Karpas-422 (cell line): ENCODE data around the gene LCOR. TPM values are rescaled to one million over a fixed set of nuclear protein-coding genes. Genes with fewer than 3 reads are reported as not detected.
A peak's percentile ranks its signal among the peaks of the same experiment; 100 is the strongest.

Experiments
- DNase-seq: peaks from one replicate; pipeline ENCODE4 v3.0.0-alpha.2; 2015
- H2AFZ ChIP-seq: fragments of 200-600 bp; sonication (generic); 2 replicates; pipeline ENCODE4 v1.6.1; 2014; ENCODE audit warnings: antibody characterized with exemption, low read length, mixed read lengths
- H3K27ac ChIP-seq: fragments of 200-600 bp; sonication (generic); 2 replicates; pipeline ENCODE4 v1.5.1; 2014; ENCODE audit warnings: mild to moderate bottlenecking, low read length, moderate library complexity
- H3K27me3 ChIP-seq: fragments of 200-600 bp; sonication (generic); 2 replicates; pipeline ENCODE4 v1.6.1; 2014; ENCODE audit warnings: low read length, mixed read lengths
- H3K36me3 ChIP-seq: fragments of 200-600 bp; sonication (generic); 2 replicates; pipeline ENCODE4 v1.6.1; 2014; ENCODE audit warnings: low read length, mixed read lengths; ENCODE audit not compliant: insufficient read depth
- H3K4me1 ChIP-seq: fragments of 200-600 bp; sonication (generic); 2 replicates; pipeline ENCODE4 v1.6.1; 2014; ENCODE audit warnings: mild to moderate bottlenecking, low read length, mixed read lengths
- H3K4me2 ChIP-seq: fragments of 200-600 bp; sonication (generic); 2 replicates; pipeline ENCODE4 v1.6.1; 2014; ENCODE audit warnings: low read length, low read depth, mild to moderate bottlenecking; ENCODE audit not compliant: poor library complexity, severe bottlenecking
- H3K4me3 ChIP-seq: fragments of 200-600 bp; sonication (generic); 2 replicates; pipeline ENCODE4 v1.5.1; 2014; ENCODE audit warnings: mild to moderate bottlenecking, antibody characterized with exemption, low read length, mixed read lengths
- H3K79me2 ChIP-seq: fragments of 200-600 bp; sonication (generic); 2 replicates; pipeline ENCODE4 v1.6.1; 2014; ENCODE audit warnings: mild to moderate bottlenecking, low read length, mixed read lengths
- H3K9ac ChIP-seq: fragments of 200-600 bp; sonication (generic); 2 replicates; pipeline ENCODE4 v1.6.0; 2014; ENCODE audit warnings: low read length
- H3K9me2 ChIP-seq: fragments of 200-600 bp; sonication (generic), shearing (Covaris generic); replicated peaks from 2 replicates; pipeline ENCODE4 v1.6.0; 2014; ENCODE audit warnings: mild to moderate bottlenecking, low read length, moderate library complexity; ENCODE audit not compliant: insufficient read depth
- H3K9me3 ChIP-seq: fragments of 300-700, 200-600 bp; sonication (generic); 2 replicates; pipeline ENCODE4 v1.6.1; 2014; ENCODE audit warnings: low read length, mixed read lengths
- H4K20me1 ChIP-seq: fragments of 200-600 bp; sonication (generic); 2 replicates; pipeline ENCODE4 v1.6.1; 2014; ENCODE audit warnings: mild to moderate bottlenecking, antibody characterized with exemption, low read length, low read depth; ENCODE audit not compliant: insufficient read depth
- total RNA-seq: library from RNA; depleted of rRNA; stranded (reverse); fragments of >200 nt; shearing (Covaris generic); gene quantifications from 2 replicates; pipeline ENCODE4 v1.2.3, GENCODE V29; 2014; ENCODE audit warnings: low replicate concordance

LCOR gene
- total RNA-seq, 1 experiment from 2014 or later = 24.3 TPM

DNA sequence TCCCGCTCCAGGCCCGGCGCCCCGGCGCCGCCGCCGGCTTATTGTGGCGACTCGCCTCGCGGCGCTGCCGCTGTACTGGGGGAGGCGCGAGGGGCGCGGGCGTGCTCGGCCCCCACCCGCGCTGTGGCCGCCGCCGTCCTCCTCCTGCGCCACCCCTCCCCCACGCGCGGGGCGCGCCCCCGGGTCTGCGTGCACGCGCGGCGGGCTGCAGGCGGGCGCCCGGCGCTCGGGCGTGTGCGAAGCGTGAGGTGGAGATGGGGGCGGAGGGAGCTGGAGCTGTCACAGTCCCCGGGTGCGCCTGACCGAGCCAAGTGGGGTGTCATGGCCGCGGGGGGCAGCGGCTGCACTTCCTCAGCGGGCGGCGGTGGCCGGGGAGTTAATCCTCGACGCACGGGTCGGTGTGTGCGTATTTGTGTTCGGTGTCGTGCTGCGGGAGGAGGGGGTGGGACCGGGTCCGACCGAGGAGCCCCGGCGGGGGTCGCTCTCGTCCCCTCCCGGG, 672 bp downstream of the LCOR start:
- DNase-seq = peak; percentile 87
- peaks cover 49% of the 10 kb centered on the region for H3K79me2 ChIP-seq
- H3K27ac ChIP-seq = peak overlapping the region; percentile 79
- peak overlapping the region; percentile 83 for H3K4me2 ChIP-seq
- H3K9me3 ChIP-seq = no peaks in the 10 kb centered on the region
- H3K9me2 ChIP-seq = no peaks in the 10 kb centered on the region
- H3K4me3 ChIP-seq = peak overlapping the region; percentile 83
- H3K9ac ChIP-seq = peak overlapping the region; percentile 85
- no peak overlapping the region for H2AFZ ChIP-seq
- H3K27me3 ChIP-seq = no peaks in the 10 kb centered on the region
- H4K20me1 ChIP-seq = peaks cover 19% of the 10 kb centered on the region; the same call in 1 of the 2 replicates
- H3K4me1 ChIP-seq = peaks cover 50% of the 10 kb centered on the region
- H3K36me3 ChIP-seq = peaks cover 15% of the 10 kb centered on the region; the same call in 1 of the 2 replicates

DNA sequence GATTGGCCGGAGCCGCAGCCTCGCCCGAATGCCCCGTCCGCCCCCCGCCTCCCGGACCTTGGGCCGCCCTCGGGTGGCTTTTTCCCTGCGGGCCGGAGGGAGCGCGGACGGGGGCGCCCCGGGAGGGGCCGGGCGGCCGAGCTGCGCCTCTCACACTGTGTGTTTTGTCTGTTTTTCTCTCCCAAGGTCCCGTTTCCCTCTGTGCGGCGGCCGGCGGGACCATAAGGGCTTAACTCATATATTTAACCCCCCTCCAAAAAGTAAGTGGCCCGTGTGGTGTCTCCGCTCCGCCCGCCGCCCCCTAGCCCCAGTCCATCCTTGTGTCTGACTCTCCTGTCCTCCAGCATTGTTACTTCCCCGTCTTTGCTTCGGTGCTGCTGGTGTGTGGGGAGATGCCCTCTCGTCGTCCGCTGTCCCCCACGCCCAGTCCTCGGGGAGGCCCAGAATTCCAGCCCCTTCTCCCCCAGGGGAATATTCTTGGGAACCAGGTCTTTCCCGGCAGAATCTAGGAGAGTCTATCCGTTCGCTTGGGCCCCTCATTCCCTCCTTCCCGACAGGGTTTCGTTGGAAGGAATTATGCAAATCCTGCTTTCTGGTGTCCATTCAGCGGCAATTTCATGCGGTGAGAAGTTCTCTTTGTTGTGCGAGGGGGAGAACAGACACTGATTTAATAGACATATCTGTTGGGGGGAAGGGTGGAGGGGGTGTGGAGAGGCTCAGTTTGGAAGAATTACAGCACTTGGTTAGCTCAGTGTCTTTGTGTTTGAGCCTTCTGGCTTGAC, 1.3 kb downstream of the LCOR start:
- Histone ChIP-seq H3K9me3 (no peaks in the 10 kb centered on the region), H3K4me2 (peak overlapping the region; percentile 83), H3K79me2 (peaks cover 56% of the 10 kb centered on the region), H3K27me3 (no peaks in the 10 kb centered on the region), H4K20me1 (peaks cover 19% of the 10 kb centered on the region; the same call in 1 of the 2 replicates), H3K27ac (peak overlapping the region; percentile 79), H3K9me2 (no peaks in the 10 kb centered on the region), H3K4me3 (peak overlapping the region; percentile 83), H2AFZ (no peak overlapping the region), H3K9ac (peak overlapping the region; percentile 85), H3K4me1 (peaks cover 54% of the 10 kb centered on the region), H3K36me3 (peaks cover 15% of the 10 kb centered on the region; the same call in 1 of the 2 replicates)
- peak; percentile 48 for DNase-seq

DNA sequence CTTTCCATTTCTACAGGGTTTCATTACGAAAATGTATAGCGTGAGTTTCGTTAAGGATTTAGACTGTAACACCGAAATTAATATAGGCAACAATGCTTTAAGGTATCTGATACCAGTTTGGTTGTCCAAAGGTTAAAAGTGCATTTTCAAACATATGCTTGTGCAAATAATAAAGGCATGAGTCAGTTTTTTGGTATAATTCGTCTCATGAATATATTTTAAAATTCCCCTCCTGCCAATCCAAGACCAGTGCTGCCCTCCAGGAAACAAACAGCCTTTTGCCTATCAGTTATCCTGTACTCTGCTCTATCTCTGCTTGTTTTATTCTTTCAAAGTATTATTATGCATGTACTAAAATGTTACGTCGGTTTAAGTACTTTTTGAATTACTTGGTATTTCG, 2.0 kb downstream of the LCOR start:
- H3K79me2 ChIP-seq = peaks cover 63% of the 10 kb centered on the region
- H4K20me1 ChIP-seq = peaks cover 25% of the 10 kb centered on the region; the same call in 1 of the 2 replicates
- H3K9me2 ChIP-seq = no peaks in the 10 kb centered on the region
- H3K4me3 ChIP-seq = peak overlapping the region; percentile 83
- no peaks in the 10 kb centered on the region for H3K27me3 ChIP-seq
- H3K9ac ChIP-seq = peak overlapping the region; percentile 85; the same call in 1 of the 2 replicates
- peak overlapping the region; percentile 83 for H3K4me2 ChIP-seq
- no peaks in the 10 kb centered on the region for H3K9me3 ChIP-seq
- H3K36me3 ChIP-seq = peaks cover 15% of the 10 kb centered on the region; the same call in 1 of the 2 replicates
- no peak overlapping the region for H2AFZ ChIP-seq
- peaks cover 57% of the 10 kb centered on the region for H3K4me1 ChIP-seq
- DNase-seq = no peak
- no peak overlapping the region for H3K27ac ChIP-seq

DNA sequence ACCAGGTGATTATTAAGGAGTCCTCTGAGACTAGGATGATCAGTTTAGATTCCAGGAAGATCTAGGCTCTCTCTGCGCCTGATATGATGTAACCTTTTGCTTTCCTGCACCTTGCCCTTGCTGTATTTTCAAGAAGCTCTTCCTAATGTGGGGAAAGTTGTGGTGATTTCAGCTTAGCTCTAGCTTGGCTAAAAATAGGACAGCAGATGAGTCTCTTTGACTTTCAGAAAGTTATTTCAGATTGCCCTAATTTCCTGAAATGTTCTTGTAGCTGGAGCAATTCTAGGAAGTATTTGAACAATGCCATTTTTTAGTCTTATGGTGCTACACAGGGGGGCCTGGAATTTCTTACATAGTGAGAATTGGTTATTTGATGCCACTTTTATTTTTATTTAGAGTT, 3.8 kb downstream of the LCOR start:
- H3K4me2 ChIP-seq = peak overlapping the region; percentile 5
- no peaks in the 10 kb centered on the region for H3K9me3 ChIP-seq
- H3K9ac ChIP-seq = no peak overlapping the region
- peaks cover 15% of the 10 kb centered on the region; the same call in 1 of the 2 replicates for H3K36me3 ChIP-seq
- no peak overlapping the region for H3K4me3 ChIP-seq
- no peaks in the 10 kb centered on the region for H3K27me3 ChIP-seq
- peaks cover 53% of the 10 kb centered on the region for H3K4me1 ChIP-seq
- no peaks in the 10 kb centered on the region for H3K9me2 ChIP-seq
- H2AFZ ChIP-seq = no peak overlapping the region
- H3K79me2 ChIP-seq = peaks cover 80% of the 10 kb centered on the region
- H3K27ac ChIP-seq = peak overlapping the region; percentile 30; the same call in 1 of the 2 replicates
- no peak for DNase-seq
- peaks cover 31% of the 10 kb centered on the region; the same call in 1 of the 2 replicates for H4K20me1 ChIP-seq

DNA sequence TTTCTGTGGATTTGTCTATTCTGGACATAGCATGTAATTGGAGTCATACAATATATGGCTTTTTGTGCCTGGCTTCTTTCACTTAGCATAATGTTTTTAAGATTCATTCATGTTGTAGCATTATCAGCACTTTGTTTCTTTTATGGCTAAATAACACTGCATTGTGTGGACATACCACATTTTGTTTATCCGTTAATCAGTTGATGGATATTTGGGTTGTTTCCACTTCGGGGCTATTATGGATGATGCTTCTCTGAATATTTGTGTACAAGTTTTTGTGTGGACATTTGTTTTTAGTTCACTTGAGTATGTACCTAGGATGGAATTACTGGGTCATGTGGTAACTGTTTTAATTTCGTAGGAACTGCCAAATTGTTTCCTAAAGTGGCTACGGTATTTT, 6.4 kb downstream of the LCOR start:
- Histone ChIP-seq H4K20me1 (peaks cover 35% of the 10 kb centered on the region; the same call in 1 of the 2 replicates), H3K9me2 (no peaks in the 10 kb centered on the region), H2AFZ (no peak overlapping the region), H3K79me2 (peaks cover 98% of the 10 kb centered on the region), H3K4me1 (peaks cover 45% of the 10 kb centered on the region), H3K4me3 (no peak overlapping the region), H3K4me2 (peak overlapping the region; percentile 17), H3K27ac (no peak overlapping the region), H3K9me3 (no peaks in the 10 kb centered on the region), H3K36me3 (peaks cover 15% of the 10 kb centered on the region; the same call in 1 of the 2 replicates), H3K27me3 (no peaks in the 10 kb centered on the region), H3K9ac (no peak overlapping the region)
- no peak for DNase-seq

DNA sequence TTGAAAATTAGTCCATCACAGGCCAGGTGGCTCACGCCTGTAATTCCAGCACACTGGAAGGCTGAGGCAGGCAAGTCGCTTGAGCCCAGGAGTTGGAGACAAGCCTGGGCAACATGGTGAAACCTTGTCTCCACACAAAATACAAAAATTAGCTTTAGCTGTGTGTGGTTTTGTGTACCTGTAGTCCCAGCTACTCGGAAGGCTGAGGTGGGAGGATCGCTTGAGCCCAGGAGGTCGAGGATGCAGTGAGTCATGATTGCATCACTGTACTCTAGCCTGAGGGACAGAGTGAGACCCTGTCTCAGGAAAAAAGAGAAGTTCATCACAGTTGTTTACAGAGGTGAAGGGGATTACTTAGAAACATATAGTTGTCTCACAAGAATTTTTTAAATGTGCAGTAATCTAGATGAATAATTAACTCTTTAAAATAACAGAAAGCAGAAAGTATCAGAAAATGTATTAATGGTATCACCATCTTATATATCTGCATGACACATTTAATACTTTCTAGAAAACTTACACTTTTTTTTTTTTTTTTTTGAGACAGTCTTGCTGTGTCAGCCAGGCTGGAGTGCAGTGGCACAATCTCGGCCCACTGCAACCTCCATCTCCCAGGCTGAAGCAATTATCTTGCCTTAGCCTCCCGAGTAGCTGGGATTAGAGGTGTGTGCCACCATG, 8.9 kb downstream of the LCOR start:
- Histone ChIP-seq H4K20me1 (peaks cover 33% of the 10 kb centered on the region; the same call in 1 of the 2 replicates), H3K4me2 (no peak overlapping the region), H3K27ac (no peak overlapping the region), H3K79me2 (peaks cover 95% of the 10 kb centered on the region), H3K9me3 (no peaks in the 10 kb centered on the region), H3K9ac (no peak overlapping the region), H3K4me1 (peaks cover 21% of the 10 kb centered on the region), H3K9me2 (no peaks in the 10 kb centered on the region), H3K4me3 (no peak overlapping the region), H3K36me3 (peaks cover 6% of the 10 kb centered on the region; the same call in 1 of the 2 replicates), H3K27me3 (no peaks in the 10 kb centered on the region), H2AFZ (no peak overlapping the region)
- no peak for DNase-seq

- no peaks in the 10 kb centered on the region for H3K36me3 ChIP-seq
- no peak overlapping the region for H3K4me3 ChIP-seq
- H3K9ac ChIP-seq = no peak overlapping the region
- DNase-seq = no peak
- H3K27ac ChIP-seq = no peak overlapping the region
- peaks cover 95% of the 10 kb centered on the region for H3K79me2 ChIP-seq
- no peak overlapping the region for H2AFZ ChIP-seq
- H3K9me2 ChIP-seq = no peaks in the 10 kb centered on the region
- H3K4me2 ChIP-seq = no peak overlapping the region
- H3K27me3 ChIP-seq = no peaks in the 10 kb centered on the region
- H3K4me1 ChIP-seq = peaks cover 17% of the 10 kb centered on the region
- no peaks in the 10 kb centered on the region for H3K9me3 ChIP-seq
- 0 out of 2 replicates have a peak, but pooled peaks cover 20% of the 10 kb centered on the region for H4K20me1 ChIP-seq
Measured at GRCh38 chr10:96842896-96843723, 11.0 kb downstream of the LCOR start.
